ENCODE data around the gene RASGEF1C.

DNA sequence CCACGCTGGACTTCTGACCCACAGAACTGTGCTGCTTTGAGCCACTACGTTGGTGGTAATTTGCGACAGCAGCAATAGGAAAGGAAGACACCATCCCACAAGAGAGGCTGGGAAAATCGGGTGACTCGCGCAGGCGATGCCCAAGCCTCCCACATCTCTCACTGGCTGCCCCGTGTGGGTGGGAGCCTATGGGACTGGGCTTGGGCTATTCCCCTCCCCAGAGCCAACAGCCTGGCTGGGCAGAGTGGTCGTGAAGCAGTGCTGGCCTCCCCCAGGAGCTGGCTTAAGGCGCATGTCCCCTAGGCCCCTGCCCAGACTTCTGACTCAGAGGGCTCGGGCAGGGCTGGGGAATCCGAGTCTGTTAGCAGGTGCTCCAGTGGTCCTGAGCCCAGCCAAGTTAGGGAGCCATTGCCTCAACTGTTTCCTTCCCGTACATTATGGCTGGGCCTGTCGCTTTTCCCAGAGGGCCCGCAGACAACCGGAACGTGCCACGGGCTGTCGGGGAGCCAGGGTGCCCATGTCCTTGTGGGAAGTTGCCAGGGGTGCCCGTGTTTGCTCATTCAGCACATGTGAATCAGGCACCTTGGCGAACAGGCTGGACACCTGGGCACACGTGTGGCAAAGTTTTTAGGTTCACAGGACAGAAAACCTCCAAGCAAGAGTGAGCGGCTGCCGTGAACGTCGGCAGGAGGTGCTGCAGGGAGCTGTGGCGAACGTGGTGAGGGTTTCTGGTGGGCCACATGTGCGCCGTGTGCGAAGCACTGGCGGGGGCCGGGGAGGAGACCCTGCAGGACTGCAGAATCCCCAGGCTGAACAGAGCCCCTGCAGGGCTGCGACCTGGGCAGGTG lies 7.0 kb upstream of the RASGEF1C start:
- TF ChIP-seq, protein P1, sequence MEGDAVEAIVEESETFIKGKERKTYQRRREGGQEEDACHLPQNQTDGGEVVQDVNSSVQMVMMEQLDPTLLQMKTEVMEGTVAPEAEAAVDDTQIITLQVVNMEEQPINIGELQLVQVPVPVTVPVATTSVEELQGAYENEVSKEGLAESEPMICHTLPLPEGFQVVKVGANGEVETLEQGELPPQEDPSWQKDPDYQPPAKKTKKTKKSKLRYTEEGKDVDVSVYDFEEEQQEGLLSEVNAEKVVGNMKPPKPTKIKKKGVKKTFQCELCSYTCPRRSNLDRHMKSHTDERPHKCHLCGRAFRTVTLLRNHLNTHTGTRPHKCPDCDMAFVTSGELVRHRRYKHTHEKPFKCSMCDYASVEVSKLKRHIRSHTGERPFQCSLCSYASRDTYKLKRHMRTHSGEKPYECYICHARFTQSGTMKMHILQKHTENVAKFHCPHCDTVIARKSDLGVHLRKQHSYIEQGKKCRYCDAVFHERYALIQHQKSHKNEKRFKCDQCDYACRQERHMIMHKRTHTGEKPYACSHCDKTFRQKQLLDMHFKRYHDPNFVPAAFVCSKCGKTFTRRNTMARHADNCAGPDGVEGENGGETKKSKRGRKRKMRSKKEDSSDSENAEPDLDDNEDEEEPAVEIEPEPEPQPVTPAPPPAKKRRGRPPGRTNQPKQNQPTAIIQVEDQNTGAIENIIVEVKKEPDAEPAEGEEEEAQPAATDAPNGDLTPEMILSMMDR (IDR thresholded peaks at IDR 0.05) = no peak
- no peak for TF ChIP-seq POLR2A (IDR thresholded peaks at IDR 0.05; ENCODE audit: low read depth)
